ENCODE data around the gene KCNJ15.
"Not testable (repeated sequence)": the region's sequence is repeated elsewhere in the genome, so short reads cannot be mapped to it uniquely, and the experiment has no call there.

KCNJ15 gene

GRCh38 chr21:38256599-38257302 is at the start of gene KCNJ15:
TSS of gene KCNJ15 (plus strand) at chr21:38256991. CDS start at chr21:38299262, 42,271 bp downstream.
- no peak for DNase-seq (ENCODE audit: low spot score)

- DNase-seq (ENCODE audit: low spot score), result no peak
Measured at GRCh38 chr21:38208118-38208517, 48.7 kb upstream of the KCNJ15 start.

GRCh38 chr21:38211321-38211720 is 45.5 kb upstream of the KCNJ15 start:
- DNase-seq (ENCODE audit: low spot score), result no peak

GRCh38 chr21:38212706-38213105 is 44.1 kb upstream of the KCNJ15 start:
- no peak for DNase-seq (ENCODE audit: low spot score)

DNA sequence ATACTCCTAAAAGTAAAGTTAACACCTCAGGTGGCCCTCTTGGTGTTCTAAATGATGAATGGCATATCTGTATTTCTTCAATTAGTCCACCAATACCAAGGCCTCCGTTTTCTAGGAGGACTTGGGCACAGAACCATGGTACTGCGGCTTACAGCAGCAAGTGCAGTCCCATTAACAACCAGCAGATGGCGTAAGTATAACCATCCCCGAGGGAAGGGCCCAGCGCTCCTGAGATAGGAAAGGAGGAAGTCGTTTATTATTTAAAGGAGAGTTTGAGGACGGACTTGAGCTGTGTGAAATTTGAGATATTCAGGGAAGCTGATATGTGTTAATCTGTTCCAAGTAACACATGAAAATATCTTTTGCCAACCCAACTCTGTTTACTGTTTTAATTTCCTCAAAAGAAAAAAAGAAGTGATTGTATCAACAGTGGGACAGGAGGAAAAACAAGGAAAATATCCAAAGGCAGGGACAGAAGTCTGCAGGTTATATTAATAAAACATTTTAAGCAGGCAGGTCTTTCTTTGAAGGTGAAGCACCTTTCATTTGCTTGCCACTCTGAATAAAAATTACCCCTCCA is 37.7 kb upstream of the KCNJ15 start:
- DNase-seq (ENCODE audit: low spot score), result peak; percentile 63

DNA sequence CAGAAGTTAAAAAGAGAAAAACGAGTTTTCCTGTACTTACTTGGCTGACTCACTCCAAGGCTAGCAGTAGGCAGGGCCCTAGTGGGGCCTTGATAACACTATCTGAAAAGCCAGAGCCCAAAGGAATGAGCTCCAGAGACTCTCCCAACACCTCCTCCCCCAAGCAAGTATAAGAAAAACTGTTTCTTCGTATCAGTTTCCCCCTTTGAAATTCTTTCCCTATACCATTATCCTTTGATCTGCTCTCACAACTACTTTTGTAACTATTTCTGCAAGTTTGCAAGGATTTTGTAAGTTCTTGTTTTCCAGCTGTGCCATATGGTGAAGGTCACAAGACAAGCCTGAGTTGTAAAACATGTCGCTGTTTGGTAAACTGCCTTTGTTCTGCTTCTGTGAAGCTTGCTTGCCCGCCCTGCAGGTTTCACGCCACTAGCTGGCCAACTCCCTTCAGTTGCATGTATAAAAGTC is 36.5 kb upstream of the KCNJ15 start:
- no peak for DNase-seq (ENCODE audit: low spot score)

DNA sequence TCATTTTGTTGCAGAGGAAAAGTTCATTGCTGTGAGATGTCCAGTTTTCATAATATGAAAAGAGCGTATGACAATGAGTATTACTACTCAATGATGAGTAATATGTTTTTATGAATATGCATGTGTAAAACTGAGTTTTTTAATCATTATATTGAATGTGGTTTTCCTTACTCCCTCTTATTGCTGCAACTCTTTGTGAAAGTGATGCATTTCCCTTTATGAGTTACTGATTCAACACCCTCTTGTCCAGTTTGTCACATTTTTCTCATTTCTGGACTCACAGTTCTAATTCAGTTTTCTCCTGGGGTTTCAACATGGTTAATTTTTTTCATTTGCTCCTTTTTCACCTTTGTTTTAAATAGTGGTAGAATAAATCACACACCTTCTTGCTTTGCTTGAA is 35.2 kb upstream of the KCNJ15 start:
- no peak for DNase-seq (ENCODE audit: low spot score)

GRCh38 chr21:38223893-38224540 is 32.8 kb upstream of the KCNJ15 start:
- no peak for DNase-seq (ENCODE audit: low spot score)

DNA sequence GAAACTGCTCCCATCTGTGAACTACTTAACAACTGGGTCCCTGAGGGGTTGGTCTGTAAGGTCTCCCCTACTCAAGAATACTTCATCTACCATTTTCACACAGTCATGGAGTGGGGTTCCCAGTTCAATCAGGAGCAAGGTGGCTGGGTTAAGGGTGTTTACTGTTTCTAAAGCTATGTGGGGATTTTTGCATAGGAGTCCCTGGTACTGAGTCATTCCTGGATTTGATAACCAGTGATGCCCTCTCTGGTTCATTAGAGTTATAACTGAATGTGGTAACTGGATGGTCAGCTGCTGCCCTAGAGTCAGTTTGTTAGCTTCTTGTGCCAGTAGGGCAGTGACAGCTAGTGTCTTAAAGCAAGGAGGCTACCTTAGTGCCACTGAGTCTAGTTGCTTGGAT is 29.4 kb upstream of the KCNJ15 start:
- DNase-seq (ENCODE audit: low spot score), result no peak

GRCh38 chr21:38228115-38228514 is 28.7 kb upstream of the KCNJ15 start:
- no peak for DNase-seq (ENCODE audit: low spot score)

- DNase-seq (ENCODE audit: low spot score), result no peak
Measured at GRCh38 chr21:38228537-38228936, 28.3 kb upstream of the KCNJ15 start.

GRCh38 chr21:38229260-38229877 is 27.4 kb upstream of the KCNJ15 start:
- DNase-seq (ENCODE audit: low spot score), result no peak

DNA sequence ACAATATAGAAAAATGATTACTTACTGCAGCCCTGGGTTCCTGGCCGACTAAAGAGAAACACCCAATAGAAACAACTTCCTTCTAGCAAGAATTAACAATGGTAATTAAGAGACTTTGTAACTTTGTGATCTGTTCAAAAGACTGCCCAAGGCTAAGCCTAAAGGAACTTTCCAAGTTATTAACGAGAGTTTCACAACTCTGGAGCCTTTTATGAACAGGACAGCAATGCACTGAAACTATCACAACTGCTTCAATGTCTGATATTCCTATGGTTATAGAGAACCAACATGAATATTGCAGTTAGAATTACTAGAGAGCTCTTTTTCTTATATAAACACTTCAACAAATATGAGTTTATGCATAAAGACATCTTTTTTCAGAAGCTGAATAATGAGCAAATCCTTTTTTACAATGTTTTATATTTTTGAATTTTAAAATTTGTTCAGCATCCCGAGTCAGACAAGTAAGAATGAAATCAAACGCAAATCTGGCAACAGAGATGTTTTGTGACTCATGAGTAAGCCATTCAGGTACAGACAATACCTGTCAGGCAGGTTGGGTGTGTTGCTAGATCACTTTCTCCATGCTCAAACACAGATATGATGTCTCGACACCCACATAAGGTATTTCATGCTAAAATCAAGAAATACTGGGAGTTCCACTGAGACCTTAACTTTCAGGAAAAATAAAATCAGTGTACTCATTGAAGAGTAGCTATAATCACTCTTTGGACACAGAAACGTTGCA is 22.2 kb upstream of the KCNJ15 start:
- no peak for DNase-seq (ENCODE audit: low spot score)

DNA sequence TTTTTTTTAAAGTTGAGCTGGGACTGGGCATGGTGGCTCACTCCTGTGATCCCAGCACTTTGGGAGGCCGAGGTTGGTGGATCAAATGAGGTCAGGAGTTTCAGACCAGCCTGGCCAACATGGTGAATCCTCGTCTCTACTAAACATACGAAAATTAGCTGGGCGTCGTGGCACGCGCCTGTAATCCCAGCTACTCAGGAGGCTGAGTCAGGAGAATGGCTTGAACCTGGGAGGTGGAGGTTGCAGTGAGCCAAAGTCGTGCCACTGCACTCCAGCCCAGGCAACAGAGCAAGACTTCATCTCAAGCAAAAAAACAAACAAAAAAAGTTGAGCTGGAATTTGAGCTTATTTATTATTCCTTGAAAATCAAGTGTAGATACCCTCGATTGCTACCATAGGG is 21.5 kb upstream of the KCNJ15 start:
- not testable (repeated sequence) for DNase-seq (ENCODE audit: low spot score)

- DNase-seq (ENCODE audit: low spot score), result no peak
Measured at GRCh38 chr21:38236232-38236631, 20.6 kb upstream of the KCNJ15 start.

DNA sequence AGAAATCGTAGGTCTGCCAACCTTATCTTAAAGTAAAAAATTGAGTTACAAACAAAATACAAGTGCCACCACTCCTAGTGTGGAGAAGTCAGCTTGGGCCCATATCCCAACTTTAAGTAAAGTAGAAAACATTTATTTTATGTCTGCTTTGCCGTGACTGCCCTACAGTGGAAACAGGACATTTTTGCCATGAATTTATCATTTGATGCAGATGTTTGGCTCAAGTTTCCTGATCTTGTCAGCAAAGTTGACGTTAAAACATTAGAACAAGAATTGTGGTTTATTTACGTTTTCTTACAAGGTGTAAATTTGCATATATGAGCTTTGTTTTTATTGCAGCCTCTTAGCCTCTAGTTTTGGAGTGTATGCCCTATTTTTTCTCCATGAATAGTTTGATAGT is 17.1 kb upstream of the KCNJ15 start:
- no peak for DNase-seq (ENCODE audit: low spot score)

- DNase-seq (ENCODE audit: low spot score), result no peak
Measured at GRCh38 chr21:38240129-38240528, 16.7 kb upstream of the KCNJ15 start.

DNA sequence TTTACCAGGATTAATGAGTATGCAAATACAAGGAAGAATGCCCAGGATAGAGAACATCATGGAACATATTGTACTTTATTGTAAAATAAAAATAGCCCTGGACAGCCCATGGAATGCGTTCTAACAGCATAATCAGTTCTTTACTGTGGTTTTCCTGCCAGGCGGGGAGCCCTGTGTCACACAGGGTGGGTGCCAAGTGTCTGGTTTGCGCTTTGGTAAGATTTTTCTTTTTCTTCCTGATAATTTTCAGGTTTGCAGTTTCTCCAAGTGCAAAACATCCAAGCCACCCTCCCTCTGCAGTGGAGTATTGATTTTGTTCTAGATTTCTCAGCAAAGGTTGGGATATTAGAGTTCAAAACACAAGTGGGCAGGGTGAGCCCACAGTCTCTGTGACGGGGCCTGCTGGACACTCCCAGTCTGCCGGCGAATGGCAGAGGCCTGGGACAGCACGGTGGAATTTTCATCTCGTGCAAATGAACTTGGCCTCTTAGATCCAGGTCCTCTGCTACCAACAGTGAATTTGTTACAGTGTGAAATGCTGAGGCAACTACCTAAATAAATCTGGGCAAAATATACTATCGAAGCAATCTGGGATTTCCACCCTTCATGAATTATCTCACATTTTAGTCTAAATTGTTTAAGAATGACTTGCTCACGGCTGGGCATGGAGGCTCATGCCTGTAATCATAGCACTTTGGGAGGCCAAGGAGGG is 15.6 kb upstream of the KCNJ15 start:
- no peak for DNase-seq (ENCODE audit: low spot score)

DNA sequence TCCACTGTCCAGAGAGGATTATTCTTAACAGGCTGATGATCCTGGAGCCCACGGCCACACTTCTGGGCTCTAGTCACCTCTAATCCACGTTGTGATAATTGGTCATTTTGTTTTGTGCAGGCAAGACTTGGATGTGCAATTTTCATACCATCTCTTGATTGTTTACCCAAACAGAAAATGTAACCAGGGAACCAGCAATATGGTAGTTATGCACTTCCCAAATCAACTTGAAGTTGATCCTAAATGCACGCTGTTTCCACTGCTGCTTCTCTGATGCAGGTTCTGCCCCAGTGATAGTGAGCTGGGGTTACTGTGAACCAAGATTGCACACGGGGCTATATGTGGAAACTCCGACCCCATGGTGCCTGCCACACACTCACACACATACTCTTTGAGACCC is 14.7 kb upstream of the KCNJ15 start:
- no peak for DNase-seq (ENCODE audit: low spot score)

GRCh38 chr21:38243732-38244406 is 12.9 kb upstream of the KCNJ15 start:
- no peak for DNase-seq (ENCODE audit: low spot score)

DNA sequence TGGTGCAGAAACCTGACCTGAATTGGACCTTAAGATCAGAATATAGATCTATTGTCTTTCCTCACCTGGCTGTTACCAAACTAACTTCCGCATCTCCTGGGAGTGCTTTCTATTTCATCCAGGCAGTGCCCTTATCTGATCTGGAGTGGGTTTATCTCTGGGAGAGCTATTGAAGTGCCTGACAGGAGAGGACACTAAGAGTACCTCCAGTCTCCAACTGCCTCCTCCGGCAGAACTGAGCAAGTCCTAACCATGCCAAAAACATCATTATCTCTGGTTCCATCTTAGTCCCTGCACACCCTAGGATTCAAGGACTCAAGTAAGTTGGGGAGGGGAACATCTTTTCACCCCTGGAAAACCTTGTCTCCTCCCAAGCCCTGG is 12.4 kb upstream of the KCNJ15 start:
- no peak for DNase-seq (ENCODE audit: low spot score)
